Hepatocyte (in vitro differentiated cells): ENCODE results near the gene UROD.

Experiments used
- EZH2 ChIP-seq: fragments of 200-600 bp; sonication (generic); IDR thresholded peaks from 2 replicates; pipeline ENCODE4 v1.6.1; 2016; ENCODE audit warnings: antibody characterized with exemption, mild to moderate bottlenecking, borderline replicate concordance
- EZH2phosphoT487 ChIP-seq: fragments of 200-600 bp; sonication (generic); IDR thresholded peaks from one replicate; pipeline ENCODE4 v1.6.1; 2018; ENCODE audit warnings: antibody characterized with exemption, mild to moderate bottlenecking, low read depth, moderate library complexity; ENCODE audit not compliant: unreplicated experiment, severe bottlenecking
- TF ChIP-seq, protein P1 (sequence below): fragments of 200-600 bp; sonication (generic); IDR thresholded peaks from 2 replicates; pipeline ENCODE4 v1.5.1; 2016; ENCODE audit warnings: antibody characterized with exemption, mild to moderate bottlenecking; ENCODE audit not compliant: poor library complexity

GRCh38 chr1:45015683-45016082, 3.6 kb downstream of the UROD start:
- TF ChIP-seq, protein P1, sequence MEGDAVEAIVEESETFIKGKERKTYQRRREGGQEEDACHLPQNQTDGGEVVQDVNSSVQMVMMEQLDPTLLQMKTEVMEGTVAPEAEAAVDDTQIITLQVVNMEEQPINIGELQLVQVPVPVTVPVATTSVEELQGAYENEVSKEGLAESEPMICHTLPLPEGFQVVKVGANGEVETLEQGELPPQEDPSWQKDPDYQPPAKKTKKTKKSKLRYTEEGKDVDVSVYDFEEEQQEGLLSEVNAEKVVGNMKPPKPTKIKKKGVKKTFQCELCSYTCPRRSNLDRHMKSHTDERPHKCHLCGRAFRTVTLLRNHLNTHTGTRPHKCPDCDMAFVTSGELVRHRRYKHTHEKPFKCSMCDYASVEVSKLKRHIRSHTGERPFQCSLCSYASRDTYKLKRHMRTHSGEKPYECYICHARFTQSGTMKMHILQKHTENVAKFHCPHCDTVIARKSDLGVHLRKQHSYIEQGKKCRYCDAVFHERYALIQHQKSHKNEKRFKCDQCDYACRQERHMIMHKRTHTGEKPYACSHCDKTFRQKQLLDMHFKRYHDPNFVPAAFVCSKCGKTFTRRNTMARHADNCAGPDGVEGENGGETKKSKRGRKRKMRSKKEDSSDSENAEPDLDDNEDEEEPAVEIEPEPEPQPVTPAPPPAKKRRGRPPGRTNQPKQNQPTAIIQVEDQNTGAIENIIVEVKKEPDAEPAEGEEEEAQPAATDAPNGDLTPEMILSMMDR, result no peak
- TF ChIP-seq EZH2phosphoT487, result no peak
- TF ChIP-seq EZH2, result no peak
